Keratinocyte (primary cell): ENCODE measurements around the gene PJA2.

Experiments used
- EZH2 ChIP-seq: IDR thresholded peaks from one replicate; pipeline ENCODE4 v1.6.1; 2012; ENCODE audit warnings: inconsistent platforms, mild to moderate bottlenecking, low read length, moderate library complexity
- TF ChIP-seq, protein P1 (sequence below), 3 experiments: IDR thresholded peaks in 1 of 3; conservative IDR thresholded peaks in 1 of 3; optimal IDR thresholded peaks in 1 of 3; 2 replicates in 2 of 3; 3 replicates in 1 of 3; pipeline versions ENCODE3 to v1.5.1; 2011; ENCODE audit warnings: low read length in 3 of 3, mild to moderate bottlenecking in 3 of 3, moderate library complexity in 2 of 3, control low read depth in 1 of 3, inconsistent platforms in 1 of 3; ENCODE audit not compliant: insufficient read depth in 2 of 3; ENCODE audit errors: extremely low read depth in 1 of 3

- TF ChIP-seq, protein P1, sequence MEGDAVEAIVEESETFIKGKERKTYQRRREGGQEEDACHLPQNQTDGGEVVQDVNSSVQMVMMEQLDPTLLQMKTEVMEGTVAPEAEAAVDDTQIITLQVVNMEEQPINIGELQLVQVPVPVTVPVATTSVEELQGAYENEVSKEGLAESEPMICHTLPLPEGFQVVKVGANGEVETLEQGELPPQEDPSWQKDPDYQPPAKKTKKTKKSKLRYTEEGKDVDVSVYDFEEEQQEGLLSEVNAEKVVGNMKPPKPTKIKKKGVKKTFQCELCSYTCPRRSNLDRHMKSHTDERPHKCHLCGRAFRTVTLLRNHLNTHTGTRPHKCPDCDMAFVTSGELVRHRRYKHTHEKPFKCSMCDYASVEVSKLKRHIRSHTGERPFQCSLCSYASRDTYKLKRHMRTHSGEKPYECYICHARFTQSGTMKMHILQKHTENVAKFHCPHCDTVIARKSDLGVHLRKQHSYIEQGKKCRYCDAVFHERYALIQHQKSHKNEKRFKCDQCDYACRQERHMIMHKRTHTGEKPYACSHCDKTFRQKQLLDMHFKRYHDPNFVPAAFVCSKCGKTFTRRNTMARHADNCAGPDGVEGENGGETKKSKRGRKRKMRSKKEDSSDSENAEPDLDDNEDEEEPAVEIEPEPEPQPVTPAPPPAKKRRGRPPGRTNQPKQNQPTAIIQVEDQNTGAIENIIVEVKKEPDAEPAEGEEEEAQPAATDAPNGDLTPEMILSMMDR (optimal IDR thresholded peaks at IDR 0.05 in 1 of 3, IDR thresholded peaks at IDR 0.05 in 1 of 3, conservative IDR thresholded peaks at IDR 0.05 in 1 of 3; ENCODE audit: extremely low read depth in 1 of 3, insufficient read depth in 2 of 3, low read length in 3 of 3) = no peak
- TF ChIP-seq EZH2 = no peak
These were observed 57.5 kb downstream of the PJA2 start for GRCh38 chr5:109351988-109352864.
